CD4-positive, alpha-beta T cell treated with Interleukin-6 for 4 hours (primary cell): ENCODE results near the gene TUBB1.

Experiments
- DNase-seq: peaks from one replicate; pipeline ENCODE4 v3.0.0-alpha.2; 2020; ENCODE audit warnings: mixed read lengths

The TUBB1 gene

GRCh38 chr20:58990651-58991445 lies 28.4 kb upstream of the TUBB1 start:
- no peak for DNase-seq

DNA sequence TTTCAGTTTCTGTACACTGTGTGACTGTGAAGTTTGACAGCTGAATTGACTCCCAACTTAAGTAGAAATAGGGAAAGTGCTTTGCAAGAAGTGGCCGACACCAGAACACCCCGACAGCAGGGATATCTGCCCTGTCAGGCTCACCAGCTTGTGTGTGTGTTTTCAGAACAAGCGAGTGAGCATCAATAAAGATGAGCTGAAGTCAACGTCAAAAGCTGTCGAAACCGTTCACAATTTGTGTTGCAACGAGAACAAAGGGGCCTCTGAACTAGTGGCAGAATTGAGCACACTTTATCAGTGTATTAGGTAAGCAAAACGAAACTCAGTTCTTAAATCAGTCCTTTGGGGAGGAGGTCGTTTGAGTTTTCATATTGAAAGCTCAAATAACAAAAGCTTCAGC lies 27.5 kb upstream of the TUBB1 start:
- DNase-seq: no peak

- DNase-seq: no peak
Measured at GRCh38 chr20:58992911-58993310, 26.3 kb upstream of the TUBB1 start.

GRCh38 chr20:58993332-58994248 lies 25.6 kb upstream of the TUBB1 start:
- no peak for DNase-seq

GRCh38 chr20:58994390-58995159 lies 24.7 kb upstream of the TUBB1 start:
- DNase-seq: no peak

DNA sequence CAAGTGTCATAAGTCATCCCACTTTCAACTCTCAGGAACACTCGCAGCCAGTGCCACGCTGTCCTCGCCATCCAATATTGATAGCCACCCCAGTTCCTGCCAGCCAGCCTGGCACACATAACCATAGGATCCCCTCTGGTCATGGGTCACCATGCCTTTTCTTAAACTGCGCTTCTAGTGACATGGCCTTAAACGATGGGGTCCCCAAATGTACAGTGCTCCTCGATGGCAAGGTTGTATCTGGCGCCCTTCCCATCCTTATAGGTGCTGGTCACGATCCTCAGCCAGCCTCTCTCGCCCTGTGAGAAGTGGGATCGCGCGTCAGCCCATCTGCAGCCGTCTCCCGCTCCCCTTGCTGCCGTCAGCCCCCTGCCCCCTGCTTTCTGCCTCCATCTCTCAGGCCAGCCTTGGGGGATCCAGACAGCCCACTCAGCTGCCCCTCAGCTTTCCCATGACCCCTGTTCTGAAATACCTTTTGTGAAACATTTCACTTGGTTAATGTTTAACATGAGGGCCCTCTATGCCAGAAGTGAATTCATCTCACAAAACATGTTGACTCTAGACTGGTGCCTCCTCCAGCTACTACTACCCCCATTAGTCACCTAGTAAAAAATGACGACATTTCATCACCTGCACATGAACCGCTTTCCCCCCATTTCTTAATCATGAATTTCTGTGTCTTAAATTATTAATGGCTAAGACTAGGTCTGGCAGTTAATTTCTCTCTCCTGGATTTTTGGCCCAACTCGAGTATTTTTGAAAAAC lies 23.6 kb upstream of the TUBB1 start:
- no peak for DNase-seq

DNA sequence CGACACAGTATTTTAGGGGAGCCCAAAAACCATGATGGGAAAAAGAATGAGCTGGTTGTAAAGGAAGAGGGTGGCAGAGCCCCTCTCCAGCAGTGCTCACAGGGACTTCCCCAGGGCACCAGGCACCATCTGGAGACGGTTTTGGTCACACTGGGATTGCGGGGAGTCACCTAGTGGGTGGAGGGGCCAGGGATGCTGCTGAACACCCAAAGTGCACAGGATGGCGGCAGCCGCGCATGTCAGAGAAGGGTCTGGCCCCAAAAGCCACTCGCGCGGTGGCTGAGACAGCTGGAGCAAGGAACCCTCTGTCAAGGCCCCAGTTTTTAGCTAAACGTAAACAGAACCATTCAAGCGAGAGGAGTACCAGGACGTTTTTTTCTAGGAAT lies 23.0 kb upstream of the TUBB1 start:
- no peak for DNase-seq

- no peak for DNase-seq
Measured at GRCh38 chr20:58997141-58997770, 22.0 kb upstream of the TUBB1 start.

GRCh38 chr20:58998656-58999055 lies 20.6 kb upstream of the TUBB1 start:
- no peak for DNase-seq

GRCh38 chr20:59000326-59000725 lies 18.9 kb upstream of the TUBB1 start:
- DNase-seq: no peak

- DNase-seq: no peak
Measured at GRCh38 chr20:59001068-59001448, 18.2 kb upstream of the TUBB1 start.

DNA sequence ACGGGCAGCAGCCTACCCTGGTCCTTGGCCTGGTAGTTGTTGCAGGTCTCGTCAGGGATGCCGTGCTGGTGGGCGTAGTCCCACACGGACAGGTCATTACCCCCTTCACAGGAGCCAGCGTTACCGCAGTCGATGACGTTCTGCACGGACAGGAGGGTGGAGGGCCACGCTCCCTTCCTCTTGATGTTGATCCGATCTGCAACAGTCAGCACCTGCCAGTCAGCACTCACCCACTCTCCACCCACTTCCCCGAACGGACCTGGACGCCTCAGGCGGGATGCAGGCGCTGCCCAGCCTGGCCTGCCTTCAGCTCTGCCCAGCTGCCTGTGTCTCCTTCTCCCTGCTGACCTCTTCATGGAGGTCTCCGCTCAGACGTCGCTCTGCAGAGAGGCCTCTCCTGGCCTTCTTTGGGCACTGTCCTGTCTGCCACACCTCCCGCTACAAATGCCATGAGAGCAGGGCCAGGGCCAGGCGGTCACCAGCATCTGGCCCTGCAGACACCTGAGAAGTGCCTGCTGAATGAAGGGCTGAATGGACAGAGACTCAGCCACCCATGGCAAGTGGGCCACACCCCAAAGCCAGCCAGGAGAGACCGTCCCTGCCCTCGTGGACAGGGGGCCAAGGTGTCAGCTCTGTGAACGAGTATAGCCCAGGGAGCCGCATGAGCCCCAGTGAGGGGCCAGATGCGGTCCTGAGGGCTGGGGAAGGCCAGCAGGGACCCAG lies 17.6 kb upstream of the TUBB1 start:
- DNase-seq: no peak

- no peak for DNase-seq
Measured at GRCh38 chr20:59002388-59002787, 16.8 kb upstream of the TUBB1 start.

GRCh38 chr20:59002874-59003399 lies 16.3 kb upstream of the TUBB1 start:
- no peak for DNase-seq

DNA sequence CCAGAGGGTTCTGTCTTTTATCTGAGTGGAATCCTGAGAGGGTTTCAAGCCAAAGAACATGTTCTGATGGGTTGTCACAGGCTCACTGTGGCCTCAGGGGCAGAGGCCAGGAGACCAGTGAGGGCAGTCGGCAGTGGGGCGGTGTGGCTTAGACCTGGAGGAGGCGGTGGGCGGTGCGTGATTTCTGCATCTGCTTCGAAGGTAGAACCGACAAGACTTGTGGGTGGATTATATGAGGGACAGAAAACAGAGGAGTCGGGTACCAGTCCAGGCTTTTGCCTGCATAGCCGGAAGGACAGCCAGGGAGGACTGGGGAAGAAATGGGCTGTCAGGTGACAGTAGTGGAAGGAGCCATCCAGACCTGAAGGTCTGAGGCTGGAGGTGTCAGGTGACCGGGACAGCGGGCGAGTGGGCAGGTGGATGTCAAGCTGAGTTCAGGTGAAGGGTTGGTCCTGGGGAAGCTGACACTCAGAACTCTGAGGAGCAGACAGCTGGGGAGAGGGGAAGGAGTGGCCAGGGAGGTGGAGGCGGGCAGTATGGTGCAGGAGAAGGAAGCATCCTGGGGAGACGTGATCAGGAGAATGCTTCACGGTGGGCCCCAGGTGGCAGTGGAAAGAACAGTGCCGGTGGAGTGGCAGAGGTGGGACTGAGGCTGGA lies 15.3 kb upstream of the TUBB1 start:
- no peak for DNase-seq

DNA sequence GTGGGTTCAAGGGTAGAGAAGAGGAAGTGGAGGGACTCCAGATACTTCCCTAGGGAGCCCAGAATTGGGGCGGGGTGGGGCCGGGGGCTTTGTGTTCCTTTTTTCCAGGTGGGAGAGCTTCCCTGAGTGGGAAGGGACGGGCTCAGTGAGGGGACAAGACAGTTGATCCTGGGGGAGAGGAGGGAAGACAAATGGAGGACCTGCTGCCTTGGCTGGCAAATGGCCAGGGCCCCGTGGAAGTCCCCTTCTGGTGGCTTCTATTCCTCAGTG lies 14.8 kb upstream of the TUBB1 start:
- DNase-seq: peak; percentile 59

- DNase-seq: peak; percentile 71
Measured at GRCh38 chr20:59004763-59005522, 14.3 kb upstream of the TUBB1 start.

GRCh38 chr20:59005523-59006166 lies 13.6 kb upstream of the TUBB1 start:
- no peak for DNase-seq

- DNase-seq: no peak
Measured at GRCh38 chr20:59006167-59006863, 12.9 kb upstream of the TUBB1 start.
